ENCODE results near the gene RSU1.
A peak's percentile ranks its signal among the peaks of the same experiment; 100 is the strongest.

RSU1 gene

GRCh38 chr10:16822726-16823360 is 5.6 kb upstream of the RSU1 start:
- DNase-seq (ENCODE audit: low read depth): no peak
- no peak overlapping the region for H3K4me3 ChIP-seq (ENCODE audit: control insufficient read depth, low read depth, low read length)
- no peak for TF ChIP-seq CTCF (IDR thresholded peaks at IDR 0.05; ENCODE audit: control insufficient read depth, insufficient read depth, low read depth, low read length, missing control alignments)

- DNase-seq (ENCODE audit: low read depth): no peak
- H3K4me3 ChIP-seq (ENCODE audit: control insufficient read depth, low read depth, low read length): no peak overlapping the region
- no peak for TF ChIP-seq CTCF (IDR thresholded peaks at IDR 0.05; ENCODE audit: control insufficient read depth, insufficient read depth, low read depth, low read length, missing control alignments)
Measured at GRCh38 chr10:16822027-16822426, 4.8 kb upstream of the RSU1 start.

GRCh38 chr10:16820421-16820820 is 3.2 kb upstream of the RSU1 start:
- DNase-seq (ENCODE audit: low read depth): no peak
- H3K4me3 ChIP-seq (ENCODE audit: control insufficient read depth, low read depth, low read length): no peak overlapping the region
- TF ChIP-seq CTCF (IDR thresholded peaks at IDR 0.05; ENCODE audit: control insufficient read depth, insufficient read depth, low read depth, low read length, missing control alignments): no peak

GRCh38 chr10:16820018-16820417 is 2.8 kb upstream of the RSU1 start:
- TF ChIP-seq CTCF (IDR thresholded peaks at IDR 0.05; ENCODE audit: control insufficient read depth, insufficient read depth, low read depth, low read length, missing control alignments): no peak
- H3K4me3 ChIP-seq (ENCODE audit: control insufficient read depth, low read depth, low read length): no peak overlapping the region
- DNase-seq (ENCODE audit: low read depth): no peak

- H3K4me3 ChIP-seq (ENCODE audit: control insufficient read depth, low read depth, low read length): no peak overlapping the region
- TF ChIP-seq CTCF (IDR thresholded peaks at IDR 0.05; ENCODE audit: control insufficient read depth, insufficient read depth, low read depth, low read length, missing control alignments): no peak
- no peak for DNase-seq (ENCODE audit: low read depth)
Measured at GRCh38 chr10:16819436-16819835, 2.2 kb upstream of the RSU1 start.

GRCh38 chr10:16819026-16819425 is 1.8 kb upstream of the RSU1 start:
- no peak for TF ChIP-seq CTCF (IDR thresholded peaks at IDR 0.05; ENCODE audit: control insufficient read depth, insufficient read depth, low read depth, low read length, missing control alignments)

GRCh38 chr10:16816830-16817124 is 447 bp downstream of the RSU1 start:
- H3K4me3 ChIP-seq (ENCODE audit: control insufficient read depth, low read depth, low read length): peak overlapping the region; percentile 97
- no peak for TF ChIP-seq CTCF (IDR thresholded peaks at IDR 0.05; ENCODE audit: control insufficient read depth, insufficient read depth, low read depth, low read length, missing control alignments)
- DNase-seq (ENCODE audit: low read depth): no peak

More at GRCh38 chr10:16819026-16819425, 1.8 kb upstream of the RSU1 start:
- no peak for DNase-seq (ENCODE audit: low read depth)
- no peak overlapping the region for H3K4me3 ChIP-seq (ENCODE audit: control insufficient read depth, low read depth, low read length)
